DMS 273 treated with DMSO at 0.1 percent for 48 hours (cell line): ENCODE measurements around the gene RANBP3L.
"Not testable (repeated sequence)": the region's sequence is repeated elsewhere in the genome, so short reads cannot be mapped to it uniquely, and the experiment has no call there.

Experiments used
- DNase-seq: peaks from one replicate; lab custom pipeline; 2025; lab: John Stamatoyannopoulos, UW

Gene RANBP3L

DNA sequence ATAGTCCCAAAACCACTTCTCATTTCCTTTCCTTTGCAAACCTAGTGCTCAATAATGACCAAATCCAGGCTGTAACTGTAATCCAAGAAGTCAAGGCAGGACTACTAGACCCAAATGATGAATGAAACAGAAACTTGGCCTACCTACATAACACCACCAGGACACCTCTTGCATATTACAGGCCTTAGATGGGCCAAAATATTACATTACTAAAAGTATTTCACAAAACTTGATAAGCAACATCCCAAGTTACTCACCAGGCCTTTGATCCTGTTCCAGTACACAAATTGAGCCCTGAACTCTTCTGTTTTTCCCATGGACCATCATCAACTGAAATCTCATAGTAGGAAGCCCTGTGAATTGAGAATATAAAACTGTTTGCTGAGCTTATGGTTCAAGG, 94.8 kb downstream of the RANBP3L start:
- DNase-seq: no peak

DNA sequence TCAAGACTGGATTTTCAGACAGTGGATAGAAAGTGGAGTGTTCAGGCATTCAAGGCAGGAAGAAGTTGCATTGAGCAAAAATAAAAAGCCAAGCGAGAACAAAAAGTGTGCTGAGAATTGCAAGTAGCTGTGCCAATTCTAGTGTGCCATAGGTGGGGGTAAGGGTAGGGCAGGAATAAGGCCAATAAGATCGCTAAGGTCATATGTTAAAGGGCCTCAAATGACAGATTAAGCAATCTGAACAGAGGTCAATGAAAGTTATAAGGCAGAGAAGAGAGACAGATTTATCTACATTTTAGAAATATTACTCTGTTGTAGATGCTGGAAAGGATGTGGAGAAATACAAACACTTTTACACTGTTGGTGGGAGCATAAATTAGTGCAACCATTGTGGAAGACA, 96.4 kb downstream of the RANBP3L start:
- DNase-seq: no peak

DNA sequence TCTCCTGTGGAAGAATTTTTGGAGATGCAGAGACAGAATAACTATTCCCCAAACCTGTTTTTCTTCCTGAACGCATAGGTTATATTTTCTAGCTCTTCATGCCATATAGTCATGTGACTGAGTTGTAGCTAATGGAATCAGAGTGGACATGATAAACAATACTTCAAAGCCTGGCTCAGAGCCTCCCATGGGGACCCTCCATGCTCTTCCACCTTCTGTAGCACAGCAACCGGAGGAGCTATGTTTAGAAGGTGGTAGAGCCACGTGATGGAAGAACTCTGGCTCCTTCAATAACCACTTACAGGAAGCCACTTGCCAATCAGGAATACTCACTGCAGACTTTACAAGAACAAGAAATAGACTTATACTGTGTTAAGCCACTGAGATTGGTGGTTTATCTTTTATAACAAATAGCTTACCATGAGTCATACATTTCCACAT, 99.2 kb downstream of the RANBP3L start:
- no peak for DNase-seq

DNA sequence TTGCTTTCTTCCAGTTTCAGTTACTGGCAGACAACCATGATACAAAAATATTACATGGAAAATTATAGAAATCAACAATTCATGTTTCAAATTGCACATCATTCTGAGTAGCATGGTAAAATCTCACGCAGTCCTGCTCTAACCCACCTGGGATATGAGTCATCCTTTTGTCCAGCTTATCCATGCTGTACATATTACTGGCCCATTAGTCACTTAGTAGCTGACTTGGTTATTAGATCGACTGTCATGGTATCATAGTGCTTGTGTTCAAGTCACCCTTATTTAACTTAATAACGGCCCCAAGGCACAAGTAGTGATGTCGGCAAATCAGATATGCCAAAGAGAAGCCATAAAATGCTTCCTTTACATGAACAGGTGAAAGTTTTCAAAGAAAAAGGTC, 101.2 kb downstream of the RANBP3L start:
- DNase-seq: no peak

DNA sequence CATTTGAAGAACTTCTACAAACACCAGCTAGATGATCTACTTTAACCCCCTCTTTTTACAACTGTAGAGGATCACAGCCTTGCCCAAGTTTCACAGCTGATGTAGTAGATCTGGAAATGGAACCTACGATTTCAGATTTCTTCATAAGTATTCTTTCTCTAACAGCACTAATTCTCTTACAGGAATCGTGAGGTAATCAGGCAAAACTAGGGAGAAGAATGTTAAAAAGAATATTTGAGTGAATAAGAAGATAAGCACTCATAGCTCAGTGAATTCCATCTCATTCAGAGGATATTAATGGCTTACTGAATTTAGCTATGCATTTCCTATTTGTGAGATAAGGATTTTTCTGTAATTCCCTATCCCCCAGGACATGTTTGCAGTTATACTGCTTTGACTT, 102.1 kb downstream of the RANBP3L start:
- no peak for DNase-seq

DNA sequence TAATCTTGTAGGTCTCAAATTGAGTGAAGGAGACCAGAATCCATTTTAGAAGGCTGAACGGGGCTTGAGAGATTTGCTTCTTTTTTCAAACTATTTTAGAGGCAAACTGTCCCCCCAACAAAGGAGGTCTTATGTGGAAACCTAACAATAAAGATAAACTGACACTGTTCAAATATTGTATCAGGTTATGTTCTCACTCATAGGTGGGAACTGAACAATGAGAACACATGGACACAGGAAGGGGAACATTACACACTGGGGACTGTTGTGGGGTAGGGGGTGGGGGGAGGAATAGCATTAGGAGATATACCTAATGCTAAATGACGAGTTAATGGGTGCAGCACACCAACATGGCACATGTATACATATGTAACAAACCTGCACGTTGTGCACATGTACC, 102.9 kb downstream of the RANBP3L start:
- DNase-seq: not testable (repeated sequence)
